ENCODE measurements around the gene TVP23A. TPM values are rescaled to one million over a fixed set of nuclear protein-coding genes. Genes with fewer than 3 reads are reported as not detected.
"Not testable (repeated sequence)": the region's sequence is repeated elsewhere in the genome, so short reads cannot be mapped to it uniquely, and the experiment has no call there.

Gene TVP23A
- total RNA-seq, 1 experiment from 2014 or later, result 3.1 TPM

- no peak overlapping the region for H2BK20ac ChIP-seq (ENCODE audit: low read depth, low read length, poor library complexity, severe bottlenecking)
- TF ChIP-seq, protein P1, sequence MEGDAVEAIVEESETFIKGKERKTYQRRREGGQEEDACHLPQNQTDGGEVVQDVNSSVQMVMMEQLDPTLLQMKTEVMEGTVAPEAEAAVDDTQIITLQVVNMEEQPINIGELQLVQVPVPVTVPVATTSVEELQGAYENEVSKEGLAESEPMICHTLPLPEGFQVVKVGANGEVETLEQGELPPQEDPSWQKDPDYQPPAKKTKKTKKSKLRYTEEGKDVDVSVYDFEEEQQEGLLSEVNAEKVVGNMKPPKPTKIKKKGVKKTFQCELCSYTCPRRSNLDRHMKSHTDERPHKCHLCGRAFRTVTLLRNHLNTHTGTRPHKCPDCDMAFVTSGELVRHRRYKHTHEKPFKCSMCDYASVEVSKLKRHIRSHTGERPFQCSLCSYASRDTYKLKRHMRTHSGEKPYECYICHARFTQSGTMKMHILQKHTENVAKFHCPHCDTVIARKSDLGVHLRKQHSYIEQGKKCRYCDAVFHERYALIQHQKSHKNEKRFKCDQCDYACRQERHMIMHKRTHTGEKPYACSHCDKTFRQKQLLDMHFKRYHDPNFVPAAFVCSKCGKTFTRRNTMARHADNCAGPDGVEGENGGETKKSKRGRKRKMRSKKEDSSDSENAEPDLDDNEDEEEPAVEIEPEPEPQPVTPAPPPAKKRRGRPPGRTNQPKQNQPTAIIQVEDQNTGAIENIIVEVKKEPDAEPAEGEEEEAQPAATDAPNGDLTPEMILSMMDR (conservative IDR thresholded peaks at IDR 0.05), result no peak
- H3K4me2 ChIP-seq (ENCODE audit: insufficient read depth, insufficient read length, low read length), result no peak overlapping the region
- no peak overlapping the region for H2BK12ac ChIP-seq (ENCODE audit: insufficient read length, low read depth, low read length)
- no peak overlapping the region for H4K91ac ChIP-seq (ENCODE audit: insufficient read length, low read depth, low read length)
- no peak overlapping the region for H3K14ac ChIP-seq (ENCODE audit: insufficient read depth, low read length)
- Mint-ChIP-seq H3K9me3 (peaks cover 12 to 19% of the 10 kb centered on the region in 2 experiments), H3K4me3 (no peak overlapping the region), H3K36me3 (ENCODE audit: insufficient read depth in 1 of 3, low read depth in 3 of 3) (peaks cover 4 to 17% (median 15%) of the 10 kb centered on the region in 3 experiments), H3K27ac (no peak overlapping the region; a peak in 1 of 7 replicates), H3K4me1 (peaks cover 0 to 5% of the 10 kb centered on the region in 2 experiments; a peak in 1 of 4 replicates), H3K27me3 (ENCODE audit: low read depth) (peaks cover 3% of the 10 kb centered on the region; the same call in 1 of the 2 replicates)
- H3K4ac ChIP-seq (ENCODE audit: low read depth, low read length), result no peak overlapping the region
- no peak overlapping the region for H4K8ac ChIP-seq (replicated peaks; ENCODE audit: insufficient read length, low read depth, low read length)
- no peaks in the 10 kb centered on the region for H3K4me1 ChIP-seq (ENCODE audit: insufficient read depth, low read length)
- no peak overlapping the region for H3K18ac ChIP-seq (ENCODE audit: insufficient read length, low read depth, low read length)
- H3K27me3 ChIP-seq (ENCODE audit: insufficient read depth, low read length), result no peaks in the 10 kb centered on the region
- no peak overlapping the region for H2AK5ac ChIP-seq (ENCODE audit: insufficient read length, low read length)
- H3K9ac ChIP-seq (ENCODE audit: extremely low read depth, insufficient read length, low read length), result no peak overlapping the region
- H2BK120ac ChIP-seq (ENCODE audit: low read depth, low read length, poor library complexity, severe bottlenecking), result no peak overlapping the region
- no peaks in the 10 kb centered on the region for H4K20me1 ChIP-seq (ENCODE audit: control insufficient read depth, insufficient read depth, insufficient read length)
- WGBS (ENCODE audit: extremely low coverage, insufficient read length, low lambda C conversion rate), result no CpG with 5 or more reads among the region's 4 CpGs
- no peaks in the 10 kb centered on the region for H3K79me2 ChIP-seq (ENCODE audit: insufficient read depth, low read length)
- H2BK5ac ChIP-seq (ENCODE audit: insufficient read length, low read length), result no peak overlapping the region
- H2BK15ac ChIP-seq (ENCODE audit: low read depth, low read length), result no peak overlapping the region
- no peak overlapping the region for H3K27ac ChIP-seq (ENCODE audit: insufficient read length, low read depth, low read length)
- no peak for DNase-seq
- no peaks in the 10 kb centered on the region for H3K23me2 ChIP-seq (ENCODE audit: insufficient read length, low read depth, low read length, poor library complexity, severe bottlenecking)
- H3K79me1 ChIP-seq (ENCODE audit: insufficient read depth, low read depth, low read length, poor library complexity, severe bottlenecking), result no peaks in the 10 kb centered on the region
- no peaks in the 10 kb centered on the region for H3K9me3 ChIP-seq (ENCODE audit: control insufficient read depth, low read depth, low read length)
- H3K23ac ChIP-seq (ENCODE audit: insufficient read length, low read depth, low read length), result no peak overlapping the region
- no peak overlapping the region for H3K56ac ChIP-seq (ENCODE audit: insufficient read length, low read depth, low read length)
- no peak overlapping the region for H3T11ph ChIP-seq (ENCODE audit: low read length)
- no peak overlapping the region for H4K5ac ChIP-seq (ENCODE audit: insufficient read length, low read depth, low read length)
- H2AFZ ChIP-seq (ENCODE audit: low read length), result no peak overlapping the region
Measured at GRCh38 chr16:10780628-10781027, 38.0 kb downstream of the TVP23A start.

- not testable (repeated sequence) for H3K23ac ChIP-seq (ENCODE audit: insufficient read length, low read depth, low read length); H3T11ph ChIP-seq (ENCODE audit: low read length); H3K27me3 ChIP-seq (ENCODE audit: insufficient read depth, low read length); H4K91ac ChIP-seq (ENCODE audit: insufficient read length, low read depth, low read length); DNase-seq; H3K4me1 Mint-ChIP-seq; H2BK5ac ChIP-seq (ENCODE audit: insufficient read length, low read length); H4K5ac ChIP-seq (ENCODE audit: insufficient read length, low read depth, low read length); H2BK20ac ChIP-seq (ENCODE audit: low read depth, low read length, poor library complexity, severe bottlenecking); H3K79me1 ChIP-seq (ENCODE audit: insufficient read depth, low read depth, low read length, poor library complexity, severe bottlenecking); H2AFZ ChIP-seq (ENCODE audit: low read length); H3K4me1 ChIP-seq (ENCODE audit: insufficient read depth, low read length); H3K4me3 Mint-ChIP-seq; H3K18ac ChIP-seq (ENCODE audit: insufficient read length, low read depth, low read length); H3K27me3 Mint-ChIP-seq (ENCODE audit: low read depth); H4K20me1 ChIP-seq (ENCODE audit: control insufficient read depth, insufficient read depth, insufficient read length); H4K8ac ChIP-seq (replicated peaks; ENCODE audit: insufficient read length, low read depth, low read length); H3K4ac ChIP-seq (ENCODE audit: low read depth, low read length); H3K27ac Mint-ChIP-seq; H3K14ac ChIP-seq (ENCODE audit: insufficient read depth, low read length); H2BK15ac ChIP-seq (ENCODE audit: low read depth, low read length); H3K27ac ChIP-seq (ENCODE audit: insufficient read length, low read depth, low read length); H2BK12ac ChIP-seq (ENCODE audit: insufficient read length, low read depth, low read length); H3K56ac ChIP-seq (ENCODE audit: insufficient read length, low read depth, low read length); H2BK120ac ChIP-seq (ENCODE audit: low read depth, low read length, poor library complexity, severe bottlenecking); H3K9ac ChIP-seq (ENCODE audit: extremely low read depth, insufficient read length, low read length); H3K9me3 ChIP-seq (ENCODE audit: control insufficient read depth, low read depth, low read length); H3K4me2 ChIP-seq (ENCODE audit: insufficient read depth, insufficient read length, low read length); H3K79me2 ChIP-seq (ENCODE audit: insufficient read depth, low read length); H2AK5ac ChIP-seq (ENCODE audit: insufficient read length, low read length); H3K23me2 ChIP-seq (ENCODE audit: insufficient read length, low read depth, low read length, poor library complexity, severe bottlenecking)
- peaks cover 4 to 13% (median 13%) of the 10 kb centered on the region in 3 experiments for H3K36me3 Mint-ChIP-seq (ENCODE audit: insufficient read depth in 1 of 3, low read depth in 3 of 3)
- peaks cover 9 to 16% of the 10 kb centered on the region in 2 experiments for H3K9me3 Mint-ChIP-seq
- WGBS (ENCODE audit: extremely low coverage, insufficient read length, low lambda C conversion rate), result no CpG with 5 or more reads among the region's 6 CpGs
Measured at GRCh38 chr16:10779908-10780307, 38.7 kb downstream of the TVP23A start.
